SK-N-SH (cell line): Measurements from ENCODE around the gene CMPK1.

ENCODE experiments used
- GABPA ChIP-seq: IDR thresholded peaks from 2 replicates; pipeline ENCODE4 v1.4.0; 2012; ENCODE audit warnings: low read depth, mild to moderate bottlenecking
- IRF3 ChIP-seq: fragments of 150-350 bp; IDR thresholded peaks from 2 replicates; pipeline ENCODE4 v1.6.1; 2016; ENCODE audit warnings: mild to moderate bottlenecking, low read depth, low read length
- PBX3 ChIP-seq: IDR thresholded peaks from 2 replicates; pipeline ENCODE4; 2012
- SIN3A ChIP-seq: IDR thresholded peaks from 2 replicates; pipeline ENCODE4 v1.6.1; 2012; ENCODE audit warnings: low read depth, mild to moderate bottlenecking, low read length, moderate library complexity, borderline replicate concordance
- SMC3 ChIP-seq: IDR thresholded peaks from 2 replicates; pipeline ENCODE4 v1.6.1; 2012; ENCODE audit warnings: low read depth, low read length, improper control_type of control experiment

GRCh38 chr1:47390843-47391242 is 57.3 kb downstream of the CMPK1 start:
- TF ChIP-seq SIN3A (no peak), IRF3 (no peak), GABPA (no peak), SMC3 (no peak), PBX3 (no peak)
